CD8-positive, alpha-beta memory T cell (primary cell): ENCODE data around the gene SLC39A11. TPM values are rescaled to one million over a fixed set of nuclear protein-coding genes. Genes with fewer than 3 reads are reported as not detected.
"Not testable (repeated sequence)": the region's sequence is repeated elsewhere in the genome, so short reads cannot be mapped to it uniquely, and the experiment has no call there.

Experiments
- CTCF ChIA-PET: fragments of 350-600 bp; sonication (Branson Sonifier 250); formaldehyde crosslinking; loops from one replicate; lab custom pipeline; 2021; ENCODE audit warnings: antibody characterized with exemption; lab: Charles Lee
- POLR2A ChIA-PET: fragments of 350-600 bp; sonication (Branson Sonifier 250); formaldehyde crosslinking; loops from one replicate; lab custom pipeline; 2021; ENCODE audit warnings: antibody characterized with exemption; lab: Charles Lee
- DNase-seq, 5 donors: peaks; one replicate each; pipeline versions ENCODE4 v3.0.0 to v3.0.0-alpha.2; 2020 to 2022; ENCODE audit warnings: mixed read lengths in 1 of 5
- H3K27ac ChIP-seq: one replicate; pipeline ENCODE4 v1.7.0; 2013; ENCODE audit warnings: low read depth, mild to moderate bottlenecking, low read length, moderate library complexity
- H3K27me3 ChIP-seq: 2 replicates; pipeline ENCODE4 v1.7.0; 2013; ENCODE audit warnings: low read length, mild to moderate bottlenecking; ENCODE audit not compliant: insufficient read depth, poor library complexity, severe bottlenecking
- H3K36me3 ChIP-seq: 2 replicates; pipeline ENCODE4 v1.7.0; 2013; ENCODE audit warnings: mild to moderate bottlenecking, low read length, moderate library complexity; ENCODE audit not compliant: insufficient read depth
- H3K4me1 ChIP-seq: 2 replicates; pipeline ENCODE4 v1.7.0; 2013; ENCODE audit warnings: mild to moderate bottlenecking, low read length, moderate library complexity; ENCODE audit not compliant: insufficient read depth
- H3K4me3 ChIP-seq: 2 replicates; pipeline ENCODE4 v1.7.0; 2013; ENCODE audit warnings: mild to moderate bottlenecking, low read length
- H3K9me3 ChIP-seq: 2 replicates; pipeline ENCODE4 v1.7.0; 2013; ENCODE audit warnings: mild to moderate bottlenecking, low read length
- H3K27ac Mint-ChIP-seq, 8 donors: one replicate each; pipeline ENCODE4 v1.8.0; 2020 to 2021; ENCODE audit warnings: mixed read lengths in 8 of 8, mild to moderate bottlenecking in 6 of 8, inconsistent platforms in 3 of 8, moderate library complexity in 3 of 8
- H3K27me3 Mint-ChIP-seq, 2 donors: one replicate each; pipeline ENCODE4 v1.8.0; 2020 to 2021; ENCODE audit warnings: mixed read lengths in 2 of 2, mild to moderate bottlenecking in 1 of 2, moderate library complexity in 1 of 2
- H3K36me3 Mint-ChIP-seq, 3 donors: one replicate each; pipeline ENCODE4 v1.8.0; 2020 to 2021; ENCODE audit warnings: mixed read lengths in 3 of 3, inconsistent platforms in 1 of 3, mild to moderate bottlenecking in 1 of 3
- H3K4me1 Mint-ChIP-seq, 3 donors: one replicate each; pipeline ENCODE4 v1.8.0; 2020 to 2021; ENCODE audit warnings: mixed read lengths in 3 of 3, inconsistent platforms in 1 of 3, mild to moderate bottlenecking in 1 of 3
- H3K4me3 Mint-ChIP-seq, 7 donors: one replicate each; pipeline ENCODE4 v1.8.0; 2020 to 2021; ENCODE audit warnings: mixed read lengths in 7 of 7, mild to moderate bottlenecking in 6 of 7, moderate library complexity in 4 of 7, inconsistent platforms in 2 of 7
- H3K9me3 Mint-ChIP-seq, 5 donors: one replicate each; pipeline ENCODE4 v1.8.0; 2020 to 2022; ENCODE audit warnings: mixed read lengths in 5 of 5, mild to moderate bottlenecking in 3 of 5, moderate library complexity in 2 of 5, inconsistent platforms in 1 of 5
- polyA plus RNA-seq: library from polyadenylated mRNA; unstranded; fragments of 300-500 nt; fragmentation: Illumina TruSeq; gene quantifications from one replicate; pipeline ENCODE4 v1.2.3, GENCODE V29; 2021
- total RNA-seq, 2 experiments: library from RNA; stranded (reverse); gene quantifications; one replicate each; pipeline ENCODE4 v1.2.3, GENCODE V29; 2021

SLC39A11 gene
- total and polyA plus RNA-seq, 3 experiments from 2014 or later, result 13.1 to 18.5 (median 17.2) TPM

DNA sequence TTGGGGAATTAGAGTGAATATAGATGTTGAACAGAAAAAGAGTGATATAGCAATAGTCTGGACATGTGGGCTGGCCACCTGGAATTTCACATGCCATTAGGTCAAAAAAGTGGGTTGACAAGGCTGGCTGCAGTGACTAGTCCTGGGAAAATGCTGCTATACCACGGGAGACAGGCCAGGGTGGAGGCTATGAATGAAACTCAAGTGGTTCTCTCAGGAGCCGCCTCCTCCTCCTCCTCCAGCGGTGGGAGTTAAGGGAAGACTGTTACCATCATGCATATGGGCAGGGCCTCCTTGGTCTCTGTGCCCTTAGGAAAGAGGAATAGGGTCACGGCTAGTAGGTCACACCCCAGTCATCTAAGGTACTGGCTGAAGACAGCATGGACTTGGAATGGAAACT is 448.0 kb downstream of the SLC39A11 start:
- no peaks in the 10 kb centered on the region for H3K9me3 Mint-ChIP-seq
- H3K27ac Mint-ChIP-seq, result no peak overlapping the region
- H3K36me3 Mint-ChIP-seq, result peaks cover 5 to 19% (median 13%) of the 10 kb centered on the region in 3 donors
- no peak for DNase-seq
- Histone ChIP-seq H3K27me3 (no peaks in the 10 kb centered on the region), H3K27ac (no peak overlapping the region), H3K36me3 (no peaks in the 10 kb centered on the region), H3K4me1 (no peaks in the 10 kb centered on the region), H3K9me3 (no peaks in the 10 kb centered on the region), H3K4me3 (no peak overlapping the region)
- no peaks in the 10 kb centered on the region for H3K4me1 Mint-ChIP-seq
- ChIA-PET CTCF (no interaction called here), POLR2A (no interaction called here)
- peaks cover 2 to 5% of the 10 kb centered on the region in 2 donors for H3K27me3 Mint-ChIP-seq
- H3K4me3 Mint-ChIP-seq, result no peak overlapping the region

DNA sequence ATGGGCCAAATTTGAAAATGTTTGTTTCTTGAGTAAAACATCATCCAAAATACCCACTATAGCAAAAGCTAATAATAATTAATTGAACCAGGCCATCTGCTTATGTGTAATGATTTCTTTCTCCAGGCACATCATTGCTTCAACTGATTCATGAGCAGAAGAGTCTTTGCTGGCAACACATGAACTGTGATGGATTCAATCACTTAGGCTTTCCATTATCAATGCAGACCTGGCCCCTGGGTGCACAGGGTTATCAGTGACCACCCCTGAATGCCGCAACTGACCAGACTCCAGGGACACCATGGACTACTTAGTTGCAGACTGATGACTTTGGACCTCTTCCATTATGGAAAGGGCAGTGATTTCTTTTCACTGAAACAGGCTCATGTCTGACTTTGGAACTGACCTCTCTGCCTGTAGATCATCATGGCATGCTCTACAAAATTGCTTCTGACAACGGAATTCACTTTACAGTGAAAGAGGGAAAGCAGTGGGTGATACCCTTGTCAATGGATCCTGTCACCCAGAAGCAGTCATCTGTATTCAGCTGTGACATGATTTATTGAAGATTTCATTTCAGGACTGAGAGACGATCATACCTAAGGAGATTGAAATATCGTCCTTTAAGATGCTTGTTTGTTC is 448.8 kb downstream of the SLC39A11 start:
- CTCF ChIA-PET, result interaction anchor here (1.2 kb wide), 1 partner anchor 10 kb away, joined by 3 read pairs; no protein-coding TSS in a partner anchor
- DNase-seq, result no peak

DNA sequence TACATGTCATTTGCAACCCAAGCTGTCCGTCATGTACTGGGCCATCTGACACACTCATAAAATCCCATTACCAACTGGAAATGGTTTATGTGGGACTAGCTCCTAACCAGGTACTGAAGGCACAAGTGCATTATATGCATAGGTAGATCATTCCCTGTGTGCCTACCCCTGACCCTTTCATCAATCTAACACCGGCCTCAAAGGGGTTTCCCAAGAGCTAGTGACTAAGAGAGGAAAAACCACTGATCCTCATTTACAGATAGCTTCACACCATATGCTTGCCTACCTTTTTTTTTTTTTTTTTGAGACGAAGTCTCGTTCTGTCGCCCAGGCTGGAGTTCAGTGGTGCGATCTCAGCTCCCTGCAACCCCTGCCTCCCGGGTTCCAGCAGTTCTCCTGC is 449.8 kb downstream of the SLC39A11 start:
- peaks cover 3 to 16% (median 10%) of the 10 kb centered on the region in 3 donors for H3K36me3 Mint-ChIP-seq
- Histone ChIP-seq H3K9me3 (no peaks in the 10 kb centered on the region), H3K36me3 (no peaks in the 10 kb centered on the region), H3K27ac (no peak overlapping the region), H3K4me1 (no peaks in the 10 kb centered on the region), H3K27me3 (no peaks in the 10 kb centered on the region), H3K4me3 (no peak overlapping the region)
- H3K9me3 Mint-ChIP-seq, result no peaks in the 10 kb centered on the region
- no peak overlapping the region for H3K4me3 Mint-ChIP-seq
- no peak for DNase-seq
- ChIA-PET CTCF (interaction anchor here (1.2 kb wide), 1 partner anchor 11 kb away, joined by 3 read pairs; no protein-coding TSS in a partner anchor), POLR2A (no interaction called here)
- H3K27me3 Mint-ChIP-seq, result peaks cover 2 to 5% of the 10 kb centered on the region in 2 donors
- no peaks in the 10 kb centered on the region for H3K4me1 Mint-ChIP-seq
- no peak overlapping the region for H3K27ac Mint-ChIP-seq

More for the DNA sequence above, 448.8 kb downstream of the SLC39A11 start:
- POLR2A ChIA-PET, result no interaction called here
- Histone ChIP-seq H3K36me3 (no peaks in the 10 kb centered on the region), H3K4me3 (no peak overlapping the region), H3K27me3 (no peaks in the 10 kb centered on the region), H3K27ac (no peak overlapping the region), H3K4me1 (no peaks in the 10 kb centered on the region), H3K9me3 (no peaks in the 10 kb centered on the region)
- peaks cover 5 to 19% (median 13%) of the 10 kb centered on the region in 3 donors for H3K36me3 Mint-ChIP-seq
- H3K27me3 Mint-ChIP-seq, result peaks cover 2 to 5% of the 10 kb centered on the region in 2 donors
- no peaks in the 10 kb centered on the region for H3K9me3 Mint-ChIP-seq
- H3K27ac Mint-ChIP-seq, result no peak overlapping the region
- no peaks in the 10 kb centered on the region for H3K4me1 Mint-ChIP-seq
- H3K4me3 Mint-ChIP-seq, result no peak overlapping the region

DNA sequence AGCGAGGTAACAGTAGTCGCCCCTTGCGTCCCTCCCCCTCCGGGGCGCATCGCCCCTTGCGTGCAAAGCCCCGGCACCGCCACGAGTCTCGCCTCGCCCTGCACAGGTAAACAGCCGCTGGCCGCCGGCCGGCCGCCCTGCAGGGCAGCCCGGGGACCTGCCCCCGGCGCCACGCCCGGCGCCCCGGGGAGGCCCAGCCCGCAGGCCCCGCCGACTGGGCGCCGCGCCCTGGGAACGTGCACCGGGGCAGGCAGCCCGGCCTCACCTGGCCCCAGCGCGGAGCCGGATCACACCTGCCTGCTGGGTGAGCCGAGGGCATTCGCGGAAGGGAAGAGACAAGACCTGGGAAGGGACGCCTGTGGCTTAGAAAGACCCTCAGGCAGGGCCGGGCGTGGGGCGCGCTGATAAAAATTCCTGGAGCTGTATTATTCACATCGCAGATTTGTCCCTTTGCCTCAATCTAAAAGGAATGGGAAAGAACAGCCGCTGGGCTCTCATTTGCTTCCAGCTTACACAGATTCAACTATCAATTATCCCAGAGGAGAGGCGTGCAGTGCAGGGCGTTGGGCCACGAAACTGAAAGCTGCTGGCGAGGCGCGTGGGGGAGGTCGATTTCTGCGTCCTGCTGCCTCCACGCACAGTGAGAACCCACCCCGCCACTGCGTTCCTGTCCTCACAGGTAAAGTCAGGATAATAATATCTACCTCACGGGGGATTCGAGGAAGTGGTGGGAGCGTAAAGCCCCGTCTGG is 451.9 kb downstream of the SLC39A11 start:
- Histone ChIP-seq H3K4me1 (no peaks in the 10 kb centered on the region), H3K9me3 (no peaks in the 10 kb centered on the region), H3K27ac (no peak overlapping the region), H3K4me3 (no peak overlapping the region), H3K36me3 (no peaks in the 10 kb centered on the region), H3K27me3 (no peaks in the 10 kb centered on the region)
- CTCF ChIA-PET, result no interaction called here
- Mint-ChIP-seq H3K4me1 (peaks cover 0 to 1% (median under 1%) of the 10 kb centered on the region in 3 donors), H3K27ac (no peak overlapping the region), H3K9me3 (no peaks in the 10 kb centered on the region), H3K27me3 (peaks cover 2 to 5% of the 10 kb centered on the region in 2 donors), H3K36me3 (peaks cover 0 to 8% (median 0%) of the 10 kb centered on the region in 3 donors), H3K4me3 (peak overlapping the region in 1 of 7 donors; percentile 29)
- POLR2A ChIA-PET, result no interaction called here
- no peak for DNase-seq

GRCh38 chr17:72639711-72640110 is 452.8 kb downstream of the SLC39A11 start:
- no peaks in the 10 kb centered on the region for H3K9me3 ChIP-seq
- H3K4me1 Mint-ChIP-seq, result peaks cover 5 to 10% (median 9%) of the 10 kb centered on the region in 3 donors
- POLR2A ChIA-PET, result no interaction called here
- no peaks in the 10 kb centered on the region for H3K9me3 Mint-ChIP-seq
- H3K27ac ChIP-seq, result no peak overlapping the region
- peaks cover 0 to 8% (median 0%) of the 10 kb centered on the region in 3 donors for H3K36me3 Mint-ChIP-seq
- H3K4me3 ChIP-seq, result no peak overlapping the region
- H3K27ac Mint-ChIP-seq, result no peak overlapping the region
- peaks cover 2 to 5% of the 10 kb centered on the region in 2 donors for H3K27me3 Mint-ChIP-seq
- peaks cover 8% of the 10 kb centered on the region for H3K4me1 ChIP-seq
- H3K27me3 ChIP-seq, result no peaks in the 10 kb centered on the region
- H3K36me3 ChIP-seq, result no peaks in the 10 kb centered on the region
- H3K4me3 Mint-ChIP-seq, result no peak overlapping the region
- CTCF ChIA-PET, result no interaction called here
- DNase-seq, result no peak

GRCh38 chr17:72638932-72639331 is 453.6 kb downstream of the SLC39A11 start:
- peaks cover 10 to 17% (median 16%) of the 10 kb centered on the region in 3 donors for H3K4me1 Mint-ChIP-seq
- H3K27ac Mint-ChIP-seq, H3K27ac ChIP-seq, H3K27me3 Mint-ChIP-seq, H3K9me3 ChIP-seq, H3K27me3 ChIP-seq, H3K9me3 Mint-ChIP-seq, DNase-seq, H3K36me3 ChIP-seq, CTCF ChIA-PET, H3K4me3 Mint-ChIP-seq, H3K36me3 Mint-ChIP-seq, H3K4me3 ChIP-seq, POLR2A ChIA-PET: not testable (repeated sequence)
- H3K4me1 ChIP-seq, result peaks cover 12% of the 10 kb centered on the region

GRCh38 chr17:72635034-72635635 is 457.4 kb downstream of the SLC39A11 start:
- no peak for DNase-seq
- H3K4me3 Mint-ChIP-seq, result peak overlapping the region in 3 of 7 donors; percentile 30 to 69 (median 37)
- no peaks in the 10 kb centered on the region for H3K36me3 ChIP-seq
- H3K27ac ChIP-seq, result no peak overlapping the region
- ChIA-PET CTCF (no interaction called here), POLR2A (no interaction called here)
- peaks cover 11 to 17% (median 16%) of the 10 kb centered on the region in 3 donors for H3K4me1 Mint-ChIP-seq
- peaks cover 0 to 3% (median 0%) of the 10 kb centered on the region in 3 donors for H3K36me3 Mint-ChIP-seq
- peak overlapping the region; percentile 12 for H3K4me3 ChIP-seq
- peak overlapping the region in 4 of 8 donors; percentile 1 to 77 (median 28) for H3K27ac Mint-ChIP-seq
- H3K4me1 ChIP-seq, result peaks cover 12% of the 10 kb centered on the region
- H3K9me3 ChIP-seq, result no peaks in the 10 kb centered on the region
- no peaks in the 10 kb centered on the region for H3K27me3 Mint-ChIP-seq
- no peaks in the 10 kb centered on the region for H3K27me3 ChIP-seq
- H3K9me3 Mint-ChIP-seq, result no peaks in the 10 kb centered on the region

GRCh38 chr17:72634621-72635020 is 457.9 kb downstream of the SLC39A11 start:
- no peaks in the 10 kb centered on the region for H3K9me3 Mint-ChIP-seq

More at GRCh38 chr17:72634621-72635020, 457.9 kb downstream of the SLC39A11 start:
- ChIA-PET POLR2A (no interaction called here), CTCF (no interaction called here)
- no peaks in the 10 kb centered on the region for H3K36me3 ChIP-seq
- H3K27ac ChIP-seq, result no peak overlapping the region
- H3K27me3 Mint-ChIP-seq, result no peaks in the 10 kb centered on the region
- H3K36me3 Mint-ChIP-seq, result peaks cover 0 to 3% (median 0%) of the 10 kb centered on the region in 3 donors
- peaks cover 12% of the 10 kb centered on the region for H3K4me1 ChIP-seq
- H3K27me3 ChIP-seq, result no peaks in the 10 kb centered on the region
- peak overlapping the region; percentile 12 for H3K4me3 ChIP-seq
- H3K4me3 Mint-ChIP-seq, result peak overlapping the region in 3 of 7 donors; percentile 10 to 69 (median 37)
- H3K9me3 ChIP-seq, result no peaks in the 10 kb centered on the region
- H3K4me1 Mint-ChIP-seq, result peaks cover 11 to 17% (median 16%) of the 10 kb centered on the region in 3 donors
- DNase-seq, result no peak
- peak overlapping the region in 5 of 8 donors; percentile 1 to 69 (median 54) for H3K27ac Mint-ChIP-seq
